ENCODE results near the gene WNT3. TPM values are rescaled to one million over a fixed set of nuclear protein-coding genes. Genes with fewer than 3 reads are reported as not detected.

The WNT3 gene
- total and polyA plus RNA-seq, 2 donors (not counting 3 experiments of a cell fraction or from before 2014, with no cell fraction given): 1.4 to 2.1 TPM

DNA sequence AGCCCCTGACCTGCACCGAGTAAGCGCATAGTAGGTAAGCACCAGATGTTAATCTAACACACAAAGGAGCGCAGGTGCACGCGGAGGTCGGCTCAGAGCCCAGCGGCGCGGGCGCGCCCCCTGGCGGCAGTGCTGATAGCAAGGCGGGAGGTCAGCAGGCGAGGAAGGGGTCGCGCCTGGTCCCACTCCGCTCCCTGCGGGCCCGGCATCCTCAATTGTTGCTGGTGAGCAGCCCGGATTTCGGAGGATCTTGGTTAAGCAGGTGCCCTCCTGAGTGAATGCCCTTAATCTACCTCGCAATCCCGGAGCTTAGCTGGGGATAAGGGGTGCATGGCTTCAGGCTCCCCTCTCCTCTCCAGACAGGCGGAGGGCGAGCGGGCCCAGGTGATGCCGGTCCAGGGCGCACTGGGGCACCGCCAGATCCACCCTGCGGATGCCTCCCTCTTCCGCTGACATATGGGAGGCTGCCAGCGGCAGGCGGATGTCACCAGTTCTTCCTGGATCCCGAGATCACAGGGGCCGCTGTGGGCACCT, 4.0 kb upstream of the WNT3 start:
- ChIA-PET POLR2A (no interaction called here), CTCF (interaction anchor here (0.6 to 5.5 kb wide), 4 partner anchors 9 to 41 kb away, joined by 3 to 34 read pairs (median 4); no protein-coding TSS in a partner anchor)
- Histone ChIP-seq H2AFZ (ENCODE audit: low read depth, low read length) (no peak overlapping the region), H3K9me3 (replicated peaks; ENCODE audit: control insufficient read depth, insufficient read depth, low read length) (no peaks in the 10 kb centered on the region), H3K9me1 (replicated peaks; ENCODE audit: control insufficient read depth, extremely low read depth, insufficient read depth, low read length) (no peaks in the 10 kb centered on the region), H3K79me2 (ENCODE audit: control insufficient read depth, insufficient read depth, low read length) (no peaks in the 10 kb centered on the region), H4K20me1 (replicated peaks; ENCODE audit: control insufficient read depth, extremely low read depth, insufficient read depth, low read length) (no peaks in the 10 kb centered on the region), H3K36me3 (ENCODE audit: control insufficient read depth in 2 of 2, extremely low read depth in 1 of 2, insufficient read depth in 2 of 2, low read length in 2 of 2) (no peaks in the 10 kb centered on the region), H3K4me3 (replicated peaks in 1 of 3; ENCODE audit: insufficient read depth in 1 of 3, low read depth in 1 of 3, low read length in 3 of 3) (no peak overlapping the region), H3K9ac (replicated peaks; ENCODE audit: extremely low read depth, insufficient read depth, low read length) (no peak overlapping the region), H3K27me3 (ENCODE audit: control insufficient read depth in 2 of 2, insufficient read depth in 2 of 2, low read length in 2 of 2) (peaks cover 46 to 54% of the 10 kb centered on the region in 2 experiments), H3K27ac (ENCODE audit: insufficient read depth, low read depth, low read length) (no peak overlapping the region), H3K4me2 (ENCODE audit: insufficient read depth, low read length) (no peak overlapping the region), H3K4me1 (ENCODE audit: control insufficient read depth, extremely low read depth, insufficient read depth, low read length) (no peaks in the 10 kb centered on the region)
- TF ChIP-seq, protein P1, sequence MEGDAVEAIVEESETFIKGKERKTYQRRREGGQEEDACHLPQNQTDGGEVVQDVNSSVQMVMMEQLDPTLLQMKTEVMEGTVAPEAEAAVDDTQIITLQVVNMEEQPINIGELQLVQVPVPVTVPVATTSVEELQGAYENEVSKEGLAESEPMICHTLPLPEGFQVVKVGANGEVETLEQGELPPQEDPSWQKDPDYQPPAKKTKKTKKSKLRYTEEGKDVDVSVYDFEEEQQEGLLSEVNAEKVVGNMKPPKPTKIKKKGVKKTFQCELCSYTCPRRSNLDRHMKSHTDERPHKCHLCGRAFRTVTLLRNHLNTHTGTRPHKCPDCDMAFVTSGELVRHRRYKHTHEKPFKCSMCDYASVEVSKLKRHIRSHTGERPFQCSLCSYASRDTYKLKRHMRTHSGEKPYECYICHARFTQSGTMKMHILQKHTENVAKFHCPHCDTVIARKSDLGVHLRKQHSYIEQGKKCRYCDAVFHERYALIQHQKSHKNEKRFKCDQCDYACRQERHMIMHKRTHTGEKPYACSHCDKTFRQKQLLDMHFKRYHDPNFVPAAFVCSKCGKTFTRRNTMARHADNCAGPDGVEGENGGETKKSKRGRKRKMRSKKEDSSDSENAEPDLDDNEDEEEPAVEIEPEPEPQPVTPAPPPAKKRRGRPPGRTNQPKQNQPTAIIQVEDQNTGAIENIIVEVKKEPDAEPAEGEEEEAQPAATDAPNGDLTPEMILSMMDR (IDR thresholded peaks at IDR 0.05; ENCODE audit: extremely low read depth in 1 of 2, insufficient read depth in 1 of 2, low read depth in 1 of 2, low read length in 2 of 2): peak; percentile 65 to 72
- TF ChIP-seq EZH2 (IDR thresholded peaks at IDR 0.05; ENCODE audit: borderline replicate concordance, low read depth, low read length, severe bottlenecking): peak; percentile 3
- TF ChIP-seq MYC (IDR thresholded peaks at IDR 0.05; ENCODE audit: low read depth, low read length): no peak
- TF ChIP-seq, protein P2, sequence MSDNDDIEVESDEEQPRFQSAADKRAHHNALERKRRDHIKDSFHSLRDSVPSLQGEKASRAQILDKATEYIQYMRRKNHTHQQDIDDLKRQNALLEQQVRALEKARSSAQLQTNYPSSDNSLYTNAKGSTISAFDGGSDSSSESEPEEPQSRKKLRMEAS (IDR thresholded peaks at IDR 0.05; ENCODE audit: insufficient read depth, insufficient read length): no peak
- no peak for TF ChIP-seq POLR2A (IDR thresholded peaks at IDR 0.05; ENCODE audit: low read depth, low read length)
- FAIRE-seq (no peak), DNase-seq (ENCODE audit: low read depth, low spot score) (no peak)
- dilution Hi-C loops (cut with MboI; ENCODE audit: extremely low pct_ligation_motif_present, low sequenced_read_pairs) (no loop called here), intact Hi-C loops (cut with micrococcal nuclease) (loop anchor here (10.0 kb wide), 1 partner anchor 98 kb away; no protein-coding TSS in a partner anchor)
- no TSS peak for BruUV-seq (replicated peaks)

All from endothelial cell of umbilical vein (primary cell).